GM12892 (cell line): Measurements from ENCODE around the gene SLC25A6.
"Not testable (repeated sequence)": the region's sequence is repeated elsewhere in the genome, so short reads cannot be mapped to it uniquely, and the experiment has no call there.

Experiments used
- DNase-seq: peaks from one replicate; pipeline ENCODE4 v3.0.0; 2011; ENCODE audit not compliant: insufficient read length
- FAIRE-seq: peaks from 2 replicates; lab custom pipeline; 2011; peaks lifted over from hg19 to GRCh38; lab: Jason Lieb, UNC
- POLR2A ChIP-seq: IDR thresholded peaks from 2 replicates; pipeline ENCODE4 v1.6.1; 2011; ENCODE audit warnings: low read depth, low read length, control low read depth
- POLR2AphosphoS5 ChIP-seq: IDR thresholded peaks from 2 replicates; pipeline ENCODE4 v1.6.1; 2011; ENCODE audit warnings: low read depth, low read length, control low read depth
- TAF1 ChIP-seq: IDR thresholded peaks from 2 replicates; pipeline ENCODE4 v1.6.1; 2011; ENCODE audit warnings: low read depth, mild to moderate bottlenecking, control low read depth, low read length, borderline replicate concordance

Gene SLC25A6

DNA sequence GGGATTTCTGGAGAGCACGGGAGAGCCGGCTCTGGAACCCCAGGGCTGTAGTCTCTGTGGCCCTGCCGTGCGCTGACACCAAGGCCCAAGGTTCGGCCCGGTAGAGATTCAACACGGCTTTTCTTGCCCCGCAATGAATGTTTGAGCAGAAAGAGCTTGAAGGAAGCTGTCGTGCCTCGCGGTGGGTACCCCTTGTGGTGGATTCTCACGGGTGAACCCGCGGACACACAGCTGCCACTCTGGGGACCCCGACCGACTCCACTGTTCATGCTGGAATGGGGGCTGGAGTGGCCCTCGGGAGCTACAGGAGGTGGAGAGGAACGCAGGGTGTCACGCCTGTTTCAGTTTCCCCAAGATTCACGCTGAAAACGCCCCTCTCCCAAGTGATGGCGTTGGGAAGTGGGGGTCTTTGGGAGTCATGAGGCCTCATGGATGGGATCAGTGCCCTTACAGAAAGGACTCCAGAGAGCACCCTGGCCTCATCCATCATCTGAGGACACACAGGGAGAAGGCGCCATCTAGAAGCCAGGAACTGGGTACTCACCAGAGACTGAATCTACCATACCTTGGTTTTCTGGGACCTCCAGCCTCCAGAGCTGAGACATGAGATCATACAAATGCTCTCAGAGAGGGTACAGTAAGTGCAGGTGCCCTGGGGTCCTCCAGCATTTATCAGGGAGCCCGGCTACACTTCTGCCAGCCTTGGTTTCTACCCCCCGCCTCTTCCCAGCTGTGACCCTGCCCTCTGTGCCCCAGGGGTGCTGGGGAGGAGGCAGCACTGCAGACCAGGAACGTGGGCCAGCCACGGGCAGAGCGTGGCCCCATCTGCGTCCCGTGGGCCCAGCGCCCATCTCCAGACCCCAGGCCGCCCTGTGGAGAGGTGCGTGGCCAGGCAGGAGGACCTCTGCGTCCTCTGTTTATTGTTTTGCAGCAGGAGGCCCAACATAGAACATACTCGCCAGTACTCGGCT, 6.4 kb downstream of the SLC25A6 start:
- DNase-seq (no peak), FAIRE-seq (no peak)
- TF ChIP-seq POLR2AphosphoS5: peak; percentile 88
- TF ChIP-seq TAF1: no peak
- TF ChIP-seq POLR2A: peak; percentile 63; the same call in 1 of the 2 replicates

DNA sequence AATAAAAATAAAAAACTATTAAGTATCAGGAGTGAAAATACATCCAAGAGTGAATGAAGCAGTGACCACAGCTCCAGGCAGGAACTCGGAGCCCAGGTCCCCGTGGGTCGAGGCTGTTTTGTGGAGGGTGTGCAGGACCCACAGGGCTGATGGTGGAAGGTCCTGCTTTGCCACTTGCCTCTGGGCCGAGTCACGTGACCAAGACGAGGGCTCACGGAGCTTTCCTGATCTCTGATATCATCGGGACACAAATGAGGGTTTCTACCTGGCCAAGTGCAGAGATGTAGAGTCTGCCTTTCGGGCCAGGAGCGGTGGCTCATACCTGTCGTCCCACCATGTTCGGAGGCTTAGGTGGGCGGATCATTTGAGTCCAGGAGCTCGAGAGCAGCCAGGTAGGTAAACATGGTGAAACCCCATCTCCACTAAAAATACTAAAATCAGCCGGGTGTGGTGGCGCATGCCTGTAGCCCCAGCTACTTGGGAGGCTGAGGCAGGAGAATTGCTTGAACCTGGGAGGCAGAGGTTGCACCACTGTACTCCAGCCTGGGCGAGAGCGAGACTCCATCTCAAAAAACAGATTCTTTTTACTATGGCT, 7.2 kb downstream of the SLC25A6 start:
- FAIRE-seq (no peak), DNase-seq (no peak)
- TF ChIP-seq POLR2A (peak; percentile 73), POLR2AphosphoS5 (peak; percentile 89), TAF1 (no peak)

DNA sequence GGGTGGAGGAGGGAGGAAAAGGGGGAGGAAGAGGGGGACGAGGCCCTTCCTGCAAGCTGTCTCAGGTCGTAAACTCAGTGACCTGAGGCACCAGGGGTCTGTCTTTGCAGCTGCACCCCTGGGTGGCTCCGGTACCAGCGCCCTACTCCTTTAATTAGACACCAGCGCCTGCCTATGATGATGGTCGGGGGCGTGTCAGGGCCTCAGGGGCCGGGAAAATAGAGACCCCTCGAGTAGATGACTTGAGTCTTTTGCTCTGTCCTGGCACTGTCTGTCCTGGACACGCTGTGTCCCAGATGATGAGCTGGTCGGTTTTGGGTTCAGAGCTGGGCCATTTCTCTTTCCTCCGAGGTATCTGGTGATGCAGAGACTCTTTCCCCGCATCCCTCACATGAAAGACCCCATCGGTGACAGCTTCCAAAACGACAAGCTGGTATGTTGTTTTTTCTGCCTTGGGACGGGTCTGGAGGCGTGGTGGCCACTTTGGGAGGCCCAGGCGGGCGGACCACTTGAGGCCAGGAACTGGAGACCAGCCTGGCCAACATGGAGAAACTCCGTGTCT, 11.2 kb downstream of the SLC25A6 start:
- no peak for FAIRE-seq
- TF ChIP-seq POLR2A (peak; percentile 65), POLR2AphosphoS5 (peak; percentile 50; the same call in 1 of the 2 replicates), TAF1 (no peak)
- no peak for DNase-seq

DNA sequence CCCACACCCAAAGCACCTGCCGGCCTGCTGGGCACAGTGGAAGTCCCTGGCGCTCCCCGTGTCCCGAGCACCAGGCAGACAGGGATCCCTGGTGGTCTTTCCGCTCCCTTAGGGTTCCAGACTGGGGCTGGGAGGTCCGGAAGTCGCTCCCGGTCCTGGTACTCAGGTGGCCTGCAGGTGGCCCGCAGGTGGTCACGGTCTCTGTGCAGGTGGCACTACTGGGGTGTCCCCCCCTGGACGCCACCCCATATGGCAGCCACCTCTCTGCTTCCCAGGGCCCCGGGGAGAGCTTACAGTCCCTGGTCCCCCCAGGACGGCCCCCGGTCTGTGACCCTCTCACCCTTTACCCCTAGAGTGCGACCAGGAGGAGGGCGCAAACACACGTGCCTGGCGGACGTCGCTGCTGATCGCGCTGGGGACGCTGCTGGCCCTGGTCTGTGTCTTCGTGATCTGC, 13.6 kb downstream of the SLC25A6 start:
- no peak for FAIRE-seq
- DNase-seq: no peak
- TF ChIP-seq POLR2A (no peak), TAF1 (no peak), POLR2AphosphoS5 (peak; percentile 47; the same call in 1 of the 2 replicates)

DNA sequence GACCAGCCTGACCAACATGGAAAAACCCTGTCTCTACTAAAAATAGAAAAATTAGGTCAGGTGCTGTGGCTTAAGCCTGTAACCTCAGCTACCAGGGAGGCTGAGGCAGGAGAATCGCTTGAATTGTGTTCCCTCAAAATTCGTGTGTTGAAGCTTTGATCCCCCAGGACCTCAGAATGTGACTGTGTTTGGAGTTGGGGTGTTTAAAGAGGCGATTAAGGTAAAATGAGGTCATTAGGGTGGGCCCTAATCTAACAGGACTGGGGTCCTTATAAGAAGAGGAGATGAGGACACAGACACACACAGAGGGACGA, 23.6 kb downstream of the SLC25A6 start:
- FAIRE-seq: peak; percentile 38
- DNase-seq: no peak
- no peak for TF ChIP-seq TAF1
- TF ChIP-seq POLR2AphosphoS5: no peak
- no peak for TF ChIP-seq POLR2A

DNA sequence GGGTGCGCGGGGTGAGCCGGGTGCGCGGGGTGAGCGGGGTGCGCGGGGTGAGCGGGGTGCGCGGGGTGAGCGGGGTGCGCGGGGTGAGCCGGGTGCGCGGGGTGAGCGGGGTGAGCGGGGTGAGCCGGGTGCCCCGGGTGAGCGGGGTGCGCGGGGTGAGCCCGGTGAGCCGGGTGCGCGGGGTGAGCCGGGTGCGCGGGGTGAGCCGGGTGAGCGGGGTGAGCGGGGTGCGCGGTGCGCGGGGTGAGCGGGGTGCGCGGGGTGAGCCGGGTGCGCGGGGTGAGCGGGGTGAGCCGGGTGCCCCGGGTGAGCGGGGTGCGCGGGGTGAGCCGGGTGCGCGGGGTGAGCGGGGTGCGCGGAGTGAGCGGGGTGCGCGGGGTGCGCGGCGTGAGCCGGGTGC, 25.6 kb downstream of the SLC25A6 start:
- FAIRE-seq, DNase-seq: not testable (repeated sequence)

DNA sequence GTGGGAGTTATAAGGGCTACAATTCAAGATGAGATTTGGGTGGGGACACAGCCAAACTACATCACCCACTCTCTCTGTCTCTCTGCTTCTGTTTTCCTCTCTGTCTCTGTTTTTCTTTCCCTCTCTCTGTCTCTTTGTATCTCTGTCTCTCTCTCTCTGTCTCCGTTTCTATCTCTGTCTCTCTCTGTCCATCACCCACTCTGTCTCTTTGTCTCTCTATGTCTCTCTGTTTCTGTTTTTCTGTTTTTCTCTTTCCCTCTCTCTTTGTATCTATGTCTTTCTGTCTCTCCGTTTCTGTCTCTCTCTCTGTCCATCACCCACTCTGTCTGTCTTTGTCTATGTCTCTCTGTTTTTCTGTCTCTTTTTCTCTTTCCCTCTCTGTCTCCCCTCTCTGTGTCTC, 30.0 kb downstream of the SLC25A6 start:
- FAIRE-seq (no peak), DNase-seq (no peak)

DNA sequence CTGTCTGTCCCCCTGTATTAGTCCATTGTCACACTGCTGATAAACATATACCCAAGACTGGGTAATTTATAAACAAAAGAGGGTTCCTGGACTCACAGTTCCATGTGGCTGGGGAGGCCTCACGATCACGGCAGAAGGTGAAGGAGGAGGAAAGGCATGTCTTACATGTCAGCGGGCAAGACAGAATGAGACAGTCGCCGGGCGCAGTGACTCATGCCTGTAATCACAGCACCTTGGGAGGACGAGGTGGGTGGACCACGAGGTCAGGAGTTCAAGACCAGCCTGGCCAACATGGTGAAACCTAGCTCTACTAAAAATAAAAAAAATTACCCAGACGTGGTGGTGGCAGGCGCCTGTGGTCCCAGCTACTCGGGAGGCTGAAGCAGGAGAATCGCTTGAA, 30.6 kb downstream of the SLC25A6 start:
- FAIRE-seq (no peak), DNase-seq (no peak)
- TF ChIP-seq POLR2AphosphoS5 (no peak), POLR2A (no peak), TAF1 (no peak)

More for the DNA sequence above, 30.0 kb downstream of the SLC25A6 start:
- TF ChIP-seq POLR2AphosphoS5: no peak
- TF ChIP-seq POLR2A: no peak
- no peak for TF ChIP-seq TAF1

DNA sequence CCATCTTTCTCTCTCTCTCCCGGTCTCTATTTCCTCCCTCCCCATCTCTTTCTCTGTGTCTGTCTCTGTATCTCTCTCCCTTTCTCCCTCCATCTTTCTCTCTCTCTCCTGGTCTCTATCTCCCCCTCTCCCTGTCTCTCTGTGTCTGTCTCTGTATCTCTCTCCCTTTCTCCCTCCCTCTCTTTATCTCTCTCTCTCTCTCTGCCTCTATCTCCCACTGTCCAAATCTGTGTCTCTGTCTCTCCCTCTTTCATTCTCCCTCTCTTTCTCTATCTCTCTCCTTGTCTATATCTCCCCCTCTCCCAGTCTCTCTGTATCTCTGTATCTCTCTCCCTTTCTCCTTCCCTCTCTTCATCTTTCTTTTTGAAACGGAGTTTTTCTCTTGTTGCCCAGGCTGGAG, 31.7 kb downstream of the SLC25A6 start:
- DNase-seq: no peak
- no peak for TF ChIP-seq POLR2A
- TF ChIP-seq POLR2AphosphoS5: no peak
- TF ChIP-seq TAF1: no peak
- no peak for FAIRE-seq

DNA sequence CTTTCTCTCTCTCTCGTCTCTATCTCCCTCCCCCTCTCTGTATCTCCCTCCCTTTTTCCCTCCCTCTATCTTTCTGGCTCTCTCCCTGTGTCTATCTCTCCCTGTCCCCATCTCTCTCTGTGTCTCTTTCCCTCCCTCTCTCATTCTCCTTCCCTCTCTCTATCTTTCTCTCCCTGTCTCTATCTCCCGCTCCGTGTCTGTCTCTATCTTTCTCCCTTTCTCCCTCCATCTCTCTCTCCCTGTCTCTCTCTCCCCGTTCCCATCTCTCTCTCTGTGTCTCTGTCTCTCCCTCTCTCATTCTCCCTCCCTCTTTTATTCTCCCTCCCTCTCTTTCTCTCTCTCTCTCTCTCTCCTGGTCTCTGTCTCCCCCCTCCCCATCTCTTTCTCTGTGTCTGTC, 32.4 kb downstream of the SLC25A6 start:
- no peak for DNase-seq

DNA sequence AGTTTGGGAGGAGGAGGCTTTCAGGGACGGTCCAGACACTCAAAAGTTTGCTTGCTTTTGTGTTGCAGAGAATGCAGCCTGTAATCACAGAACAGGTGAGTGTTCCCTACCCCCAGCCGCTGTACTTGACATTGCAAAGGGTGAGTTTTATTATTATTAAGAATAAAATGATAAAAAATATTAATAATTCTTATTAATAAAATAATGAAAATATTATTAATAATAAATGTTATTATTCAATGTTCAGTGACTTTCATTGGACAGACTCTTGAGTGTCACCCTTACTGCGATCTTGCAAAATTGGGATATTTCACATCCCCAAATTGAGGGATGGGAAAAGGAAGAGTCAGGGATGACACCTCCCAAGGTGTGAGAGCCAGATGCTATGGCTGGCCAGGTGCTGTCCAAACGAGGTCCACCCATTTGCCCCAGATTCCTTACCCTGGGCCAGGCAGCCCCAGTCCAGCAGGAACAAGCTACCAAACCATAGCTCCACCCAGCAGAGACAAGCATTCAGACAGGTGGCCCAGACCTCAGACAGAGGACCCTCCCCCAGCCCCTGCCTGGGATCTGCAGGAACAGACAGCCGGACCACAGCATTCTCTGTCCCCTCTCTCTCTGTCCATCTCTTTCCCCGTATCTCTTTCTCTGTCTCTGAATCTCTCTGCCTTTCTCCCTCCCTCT, 33.0 kb downstream of the SLC25A6 start:
- TF ChIP-seq TAF1 (no peak), POLR2A (no peak), POLR2AphosphoS5 (no peak)
- no peak for DNase-seq
- FAIRE-seq: no peak

More for the DNA sequence above, 32.4 kb downstream of the SLC25A6 start:
- TF ChIP-seq TAF1: no peak
- no peak for TF ChIP-seq POLR2A
- no peak for TF ChIP-seq POLR2AphosphoS5
- FAIRE-seq: no peak

DNA sequence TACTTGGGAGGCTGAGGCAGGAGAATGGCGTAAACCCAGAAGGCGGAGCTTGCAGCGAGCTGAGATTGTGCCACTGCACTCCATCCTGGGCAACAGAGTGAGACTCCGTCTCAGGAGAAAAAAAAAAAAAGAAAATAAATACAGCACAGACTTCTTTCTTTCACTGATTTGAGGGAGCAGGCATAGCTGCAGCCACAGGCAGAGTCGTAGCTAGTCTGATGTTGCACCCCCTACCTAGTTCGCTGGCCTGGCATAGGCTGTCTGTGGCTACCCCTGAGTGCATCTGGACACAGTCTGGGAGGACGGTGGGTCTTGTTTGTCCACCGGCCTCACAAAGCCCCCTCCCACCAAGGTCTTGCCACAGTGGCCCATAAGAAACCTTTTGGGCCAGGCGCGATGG, 33.9 kb downstream of the SLC25A6 start:
- TF ChIP-seq POLR2AphosphoS5 (no peak), TAF1 (no peak), POLR2A (no peak)
- FAIRE-seq: no peak

More for the DNA sequence above, 33.9 kb downstream of the SLC25A6 start:
- no peak for DNase-seq
